ENCODE measurements around the gene SYNE4. TPM values are rescaled to one million over a fixed set of nuclear protein-coding genes. Genes with fewer than 3 reads are reported as not detected.
"Not testable (repeated sequence)": the region's sequence is repeated elsewhere in the genome, so short reads cannot be mapped to it uniquely, and the experiment has no call there.

SYNE4 gene
- polyA plus RNA-seq, 1 donor from 2014 or later: 0.19 TPM

- Histone ChIP-seq H2AFZ (ENCODE audit: low read depth, low read length) (no peak overlapping the region), H3K4me2 (ENCODE audit: low read length) (no peak overlapping the region), H3K9me2 (ENCODE audit: insufficient read depth, low read length) (no peaks in the 10 kb centered on the region), H3K79me2 (replicated peaks; ENCODE audit: insufficient read depth, low read length) (no peaks in the 10 kb centered on the region), H3K9ac (ENCODE audit: low read length) (no peak overlapping the region), H3K9me3 (ENCODE audit: low read length) (no peaks in the 10 kb centered on the region), H3K27ac (ENCODE audit: low read length) (no peak overlapping the region), H3K27me3 (ENCODE audit: insufficient read depth, low read depth, low read length) (peaks cover 32% of the 10 kb centered on the region), H3K4me3 (ENCODE audit: low read length) (peak overlapping the region; percentile 15), H4K20me1 (ENCODE audit: insufficient read depth) (no peaks in the 10 kb centered on the region), H3F3A (ENCODE audit: insufficient read depth, low read length, poor library complexity, severe bottlenecking) (no peaks in the 10 kb centered on the region), H3K36me3 (ENCODE audit: insufficient read depth, low read length) (no peaks in the 10 kb centered on the region)
- TF ChIP-seq SMC3 (conservative IDR thresholded peaks at IDR 0.05; ENCODE audit: poor library complexity): peak; percentile 17
- no peak for TF ChIP-seq TAF1 (IDR thresholded peaks at IDR 0.05; ENCODE audit: low read depth)
- no peak for TF ChIP-seq EZH2 (IDR thresholded peaks at IDR 0.05; ENCODE audit: borderline replicate concordance, insufficient read depth, low read length, poor library complexity, severe bottlenecking)
- TF ChIP-seq POLR2AphosphoS5 (IDR thresholded peaks at IDR 0.05): no peak
- TF ChIP-seq, protein P1, sequence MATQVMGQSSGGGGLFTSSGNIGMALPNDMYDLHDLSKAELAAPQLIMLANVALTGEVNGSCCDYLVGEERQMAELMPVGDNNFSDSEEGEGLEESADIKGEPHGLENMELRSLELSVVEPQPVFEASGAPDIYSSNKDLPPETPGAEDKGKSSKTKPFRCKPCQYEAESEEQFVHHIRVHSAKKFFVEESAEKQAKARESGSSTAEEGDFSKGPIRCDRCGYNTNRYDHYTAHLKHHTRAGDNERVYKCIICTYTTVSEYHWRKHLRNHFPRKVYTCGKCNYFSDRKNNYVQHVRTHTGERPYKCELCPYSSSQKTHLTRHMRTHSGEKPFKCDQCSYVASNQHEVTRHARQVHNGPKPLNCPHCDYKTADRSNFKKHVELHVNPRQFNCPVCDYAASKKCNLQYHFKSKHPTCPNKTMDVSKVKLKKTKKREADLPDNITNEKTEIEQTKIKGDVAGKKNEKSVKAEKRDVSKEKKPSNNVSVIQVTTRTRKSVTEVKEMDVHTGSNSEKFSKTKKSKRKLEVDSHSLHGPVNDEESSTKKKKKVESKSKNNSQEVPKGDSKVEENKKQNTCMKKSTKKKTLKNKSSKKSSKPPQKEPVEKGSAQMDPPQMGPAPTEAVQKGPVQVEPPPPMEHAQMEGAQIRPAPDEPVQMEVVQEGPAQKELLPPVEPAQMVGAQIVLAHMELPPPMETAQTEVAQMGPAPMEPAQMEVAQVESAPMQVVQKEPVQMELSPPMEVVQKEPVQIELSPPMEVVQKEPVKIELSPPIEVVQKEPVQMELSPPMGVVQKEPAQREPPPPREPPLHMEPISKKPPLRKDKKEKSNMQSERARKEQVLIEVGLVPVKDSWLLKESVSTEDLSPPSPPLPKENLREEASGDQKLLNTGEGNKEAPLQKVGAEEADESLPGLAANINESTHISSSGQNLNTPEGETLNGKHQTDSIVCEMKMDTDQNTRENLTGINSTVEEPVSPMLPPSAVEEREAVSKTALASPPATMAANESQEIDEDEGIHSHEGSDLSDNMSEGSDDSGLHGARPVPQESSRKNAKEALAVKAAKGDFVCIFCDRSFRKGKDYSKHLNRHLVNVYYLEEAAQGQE (IDR thresholded peaks at IDR 0.05; ENCODE audit: borderline replicate concordance): no peak
- TF ChIP-seq, protein P2, sequence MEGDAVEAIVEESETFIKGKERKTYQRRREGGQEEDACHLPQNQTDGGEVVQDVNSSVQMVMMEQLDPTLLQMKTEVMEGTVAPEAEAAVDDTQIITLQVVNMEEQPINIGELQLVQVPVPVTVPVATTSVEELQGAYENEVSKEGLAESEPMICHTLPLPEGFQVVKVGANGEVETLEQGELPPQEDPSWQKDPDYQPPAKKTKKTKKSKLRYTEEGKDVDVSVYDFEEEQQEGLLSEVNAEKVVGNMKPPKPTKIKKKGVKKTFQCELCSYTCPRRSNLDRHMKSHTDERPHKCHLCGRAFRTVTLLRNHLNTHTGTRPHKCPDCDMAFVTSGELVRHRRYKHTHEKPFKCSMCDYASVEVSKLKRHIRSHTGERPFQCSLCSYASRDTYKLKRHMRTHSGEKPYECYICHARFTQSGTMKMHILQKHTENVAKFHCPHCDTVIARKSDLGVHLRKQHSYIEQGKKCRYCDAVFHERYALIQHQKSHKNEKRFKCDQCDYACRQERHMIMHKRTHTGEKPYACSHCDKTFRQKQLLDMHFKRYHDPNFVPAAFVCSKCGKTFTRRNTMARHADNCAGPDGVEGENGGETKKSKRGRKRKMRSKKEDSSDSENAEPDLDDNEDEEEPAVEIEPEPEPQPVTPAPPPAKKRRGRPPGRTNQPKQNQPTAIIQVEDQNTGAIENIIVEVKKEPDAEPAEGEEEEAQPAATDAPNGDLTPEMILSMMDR (IDR thresholded peaks at IDR 0.05; ENCODE audit: poor library complexity, severe bottlenecking): peak; percentile 45
Measured at GRCh38 chr19:35959040-35959967, 49.3 kb downstream of the SYNE4 start.

DNA sequence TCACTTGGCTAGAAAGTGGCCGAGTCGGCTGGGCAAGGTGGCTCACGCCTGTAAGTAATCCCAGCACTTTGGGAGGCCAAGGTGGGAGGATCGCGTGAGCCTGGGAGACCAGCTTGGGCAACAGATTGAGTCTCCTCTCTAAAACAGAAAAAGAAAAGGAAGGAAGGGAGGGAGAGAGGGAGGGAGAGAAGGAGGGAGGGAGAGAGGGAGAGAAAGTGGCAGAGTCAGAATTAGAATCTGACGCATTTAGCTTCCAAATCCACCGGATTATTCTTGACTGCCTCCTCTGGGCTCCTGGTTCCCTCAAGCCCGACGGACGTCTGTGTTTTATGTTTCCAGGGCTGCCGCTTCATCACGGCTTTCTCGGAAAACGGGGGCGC, 50.0 kb downstream of the SYNE4 start:
- no peak overlapping the region for H2AFZ ChIP-seq (ENCODE audit: low read depth, low read length)

GRCh38 chr19:35957411-35957810, 51.2 kb downstream of the SYNE4 start:
- not testable (repeated sequence) for H4K20me1 ChIP-seq (ENCODE audit: insufficient read depth); H2AFZ ChIP-seq (ENCODE audit: low read depth, low read length); H3K9ac ChIP-seq (ENCODE audit: low read length); H3K4me2 ChIP-seq (ENCODE audit: low read length); H3K9me3 ChIP-seq (ENCODE audit: low read length); H3K27ac ChIP-seq (ENCODE audit: low read length); H3F3A ChIP-seq (ENCODE audit: insufficient read depth, low read length, poor library complexity, severe bottlenecking); H3K79me2 ChIP-seq (replicated peaks; ENCODE audit: insufficient read depth, low read length); H3K4me3 ChIP-seq (ENCODE audit: low read length); H3K9me2 ChIP-seq (ENCODE audit: insufficient read depth, low read length); H3K36me3 ChIP-seq (ENCODE audit: insufficient read depth, low read length)
- peaks cover 32% of the 10 kb centered on the region for H3K27me3 ChIP-seq (ENCODE audit: insufficient read depth, low read depth, low read length)

More for the DNA sequence above, 50.0 kb downstream of the SYNE4 start:
- no peaks in the 10 kb centered on the region for H4K20me1 ChIP-seq (ENCODE audit: insufficient read depth)
- no peak for TF ChIP-seq RAD21 (conservative IDR thresholded peaks at IDR 0.05)
- no peaks in the 10 kb centered on the region for H3K79me2 ChIP-seq (replicated peaks; ENCODE audit: insufficient read depth, low read length)
- no peak overlapping the region for H3K9ac ChIP-seq (ENCODE audit: low read length)
- no peaks in the 10 kb centered on the region for H3F3A ChIP-seq (ENCODE audit: insufficient read depth, low read length, poor library complexity, severe bottlenecking)
- no peaks in the 10 kb centered on the region for H3K9me3 ChIP-seq (ENCODE audit: low read length)
- no peaks in the 10 kb centered on the region for H3K9me2 ChIP-seq (ENCODE audit: insufficient read depth, low read length)
- no peak overlapping the region for H3K4me2 ChIP-seq (ENCODE audit: low read length)
- peaks cover 32% of the 10 kb centered on the region for H3K27me3 ChIP-seq (ENCODE audit: insufficient read depth, low read depth, low read length)
- no peaks in the 10 kb centered on the region for H3K36me3 ChIP-seq (ENCODE audit: insufficient read depth, low read length)
- H3K27ac ChIP-seq (ENCODE audit: low read length): no peak overlapping the region
- peak overlapping the region; percentile 15 for H3K4me3 ChIP-seq (ENCODE audit: low read length)

Measured in neural cell (in vitro differentiated cells).